ENCODE data around the gene HRC.
A peak's percentile ranks its signal among the peaks of the same experiment; 100 is the strongest.
"Not testable (repeated sequence)": the region's sequence is repeated elsewhere in the genome, so short reads cannot be mapped to it uniquely, and the experiment has no call there.

Gene HRC

GRCh38 chr19:49160450-49161189 is 5.4 kb upstream of the HRC start:
- no peak for DNase-seq (ENCODE audit: low read depth)

DNA sequence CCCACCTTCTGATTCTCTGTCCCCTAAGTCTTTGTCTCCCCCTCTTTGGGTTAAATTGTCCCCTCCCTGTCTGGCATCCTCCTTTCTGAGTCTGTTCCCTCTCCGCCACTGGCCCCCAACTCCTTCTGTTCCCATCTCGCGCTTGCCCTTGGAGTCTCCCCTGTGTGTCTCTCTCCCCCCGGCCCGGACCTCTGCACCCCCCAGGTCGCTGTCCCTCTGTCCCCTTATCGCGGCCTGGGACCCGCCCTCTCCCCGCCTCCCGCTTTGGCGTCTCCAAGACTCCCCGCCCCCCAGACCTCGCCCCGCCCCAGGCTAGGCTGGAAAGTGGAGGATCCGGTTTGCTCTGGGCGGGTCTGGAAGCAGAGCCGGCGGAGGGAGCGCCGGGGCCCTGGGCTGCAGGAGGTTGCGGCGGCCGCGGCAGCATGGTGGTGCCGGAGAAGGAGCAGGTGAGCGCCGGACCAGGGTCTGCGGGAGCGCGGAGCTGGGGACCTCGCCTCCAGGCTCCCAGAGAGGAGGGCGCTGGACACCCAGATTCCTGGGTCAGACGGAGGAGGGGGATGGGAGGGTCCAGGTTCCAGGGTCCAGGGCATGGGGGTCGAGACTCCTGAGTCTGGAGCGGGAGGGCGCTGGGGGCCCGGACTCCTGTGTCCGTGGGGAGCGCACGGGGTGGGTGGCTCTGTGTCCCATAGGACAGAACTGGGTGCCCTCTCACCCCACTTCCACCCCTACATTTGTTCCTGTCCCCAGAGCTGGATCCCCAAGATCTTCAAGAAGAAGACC is 2.4 kb upstream of the HRC start, which contains the start of gene TRPM4:
TSS of gene TRPM4 (plus strand) at position 348 of the 780 bp plus-strand sequence. CDS start at position 423, 75 bp downstream.
- DNase-seq (ENCODE audit: low read depth) = peak; percentile 83

DNA sequence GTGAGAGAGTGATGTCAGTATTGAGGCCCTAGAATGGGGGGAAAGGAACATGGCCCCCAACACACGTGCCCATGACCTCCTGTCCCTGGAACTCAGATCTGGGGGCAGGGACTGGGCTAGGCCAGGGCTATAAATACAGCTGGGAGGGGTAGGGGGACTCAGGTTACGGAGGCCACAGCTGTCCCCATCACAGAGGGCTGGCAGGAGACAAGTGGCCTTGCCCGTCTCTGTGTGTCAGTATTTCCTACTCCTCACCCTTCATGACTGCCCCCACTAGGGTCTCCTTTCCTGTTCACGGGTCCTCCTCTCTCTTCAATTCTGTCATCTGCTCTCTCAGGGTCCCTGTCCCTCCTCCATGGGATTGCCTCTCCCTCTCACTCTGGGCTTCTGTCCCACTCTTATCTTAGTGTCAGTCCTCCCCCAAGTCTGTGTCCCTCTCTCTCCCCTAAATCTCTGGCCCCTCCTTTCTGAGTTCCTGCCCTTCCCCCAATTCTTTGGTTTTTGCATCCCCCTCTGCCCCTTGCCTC is 687 bp upstream of the HRC start:
- no peak for DNase-seq (ENCODE audit: low read depth)

GRCh38 chr19:49154279-49154678 is 917 bp downstream of the HRC start:
- no peak for DNase-seq (ENCODE audit: low read depth)

DNA sequence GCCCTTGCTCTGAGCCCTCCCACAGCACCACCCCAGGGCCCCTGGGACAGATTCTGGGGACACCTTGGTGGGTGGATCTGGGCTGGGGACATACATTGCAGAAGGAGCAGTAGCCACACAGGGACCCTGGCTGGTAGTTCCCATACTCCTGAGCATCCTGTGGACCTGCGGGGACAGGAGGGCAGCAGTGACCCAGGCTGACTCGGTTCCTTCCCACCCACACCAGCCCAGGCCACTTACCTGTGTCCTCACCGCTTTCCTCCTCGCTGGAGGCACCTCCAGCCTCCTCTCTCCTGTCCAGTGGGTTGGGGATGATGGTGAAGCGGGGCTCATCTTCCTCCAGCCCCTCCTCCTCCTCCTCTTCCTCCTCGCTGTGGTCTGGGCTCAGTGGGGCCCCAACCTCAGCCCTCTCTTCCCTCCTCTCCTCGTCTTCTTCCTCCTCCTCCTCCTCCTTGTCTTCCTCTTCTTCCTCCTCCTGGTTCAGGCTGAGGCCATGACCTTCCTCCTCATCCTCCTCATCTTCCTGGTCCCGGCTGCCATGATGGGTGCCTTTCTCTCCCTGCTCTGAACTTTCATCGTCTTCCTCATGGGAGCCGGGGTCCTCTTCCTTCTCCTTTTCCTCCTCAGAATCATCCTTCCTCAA is 1.9 kb downstream of the HRC start:
- DNase-seq (ENCODE audit: low read depth) = no peak

GRCh38 chr19:49152119-49152550 is 3.1 kb downstream of the HRC start:
- no peak for DNase-seq (ENCODE audit: low read depth)

DNA sequence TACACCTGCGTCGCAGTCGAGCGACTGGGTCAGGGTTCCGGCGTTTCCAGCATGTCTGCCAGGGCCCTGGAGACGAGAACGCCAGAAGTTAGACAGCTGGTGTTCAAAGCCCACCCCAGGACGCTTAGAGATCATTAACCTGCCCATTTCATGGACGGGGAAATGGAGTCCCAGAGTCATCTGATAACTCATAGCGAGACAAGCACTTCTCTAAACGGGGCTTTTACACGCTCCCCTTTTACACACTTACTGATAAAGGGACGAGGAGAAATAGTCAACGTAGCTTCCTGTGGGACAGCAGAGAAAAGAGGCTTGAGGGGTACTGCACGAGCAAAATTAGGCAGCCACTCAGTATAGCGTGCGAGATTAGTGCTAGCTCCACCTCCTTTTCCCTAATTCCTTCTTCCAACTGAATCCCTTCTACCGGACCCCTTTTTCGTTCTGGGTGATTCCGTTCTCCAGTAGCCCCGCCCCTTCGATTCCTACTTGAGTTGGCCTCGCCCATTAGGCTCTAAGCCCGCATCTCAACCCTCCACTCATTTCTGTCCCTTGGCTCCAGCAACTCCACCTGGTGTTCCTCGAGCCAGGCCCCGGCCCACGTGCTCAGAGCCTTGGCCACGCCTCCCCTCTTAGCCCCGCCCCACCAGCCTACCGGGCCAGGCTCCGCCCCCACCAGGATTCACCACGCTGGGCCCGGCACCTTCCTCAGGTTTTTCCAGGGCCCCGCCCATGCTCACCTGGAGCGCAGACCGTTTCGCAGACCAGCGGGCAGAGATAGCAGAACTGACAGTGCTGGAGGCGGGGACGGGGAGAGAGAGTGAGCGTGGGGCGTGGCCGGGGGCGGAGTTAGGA is 3.7 kb downstream of the HRC start:
- DNase-seq (ENCODE audit: low read depth) = peak; percentile 33

DNA sequence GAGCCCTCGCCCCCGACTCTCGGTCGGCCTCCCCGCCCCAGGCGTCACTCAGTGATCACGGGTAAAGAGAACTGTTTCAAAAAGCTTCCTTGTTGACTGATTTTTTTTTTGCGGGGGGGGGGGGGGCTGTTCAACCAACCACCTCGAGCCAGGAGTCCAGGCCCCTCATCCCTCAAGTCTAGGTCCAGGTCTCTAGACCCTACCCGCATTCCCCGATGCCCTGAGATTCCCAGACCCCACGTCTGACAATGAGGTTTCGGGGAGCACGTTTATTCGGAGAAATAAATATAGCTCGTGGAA is 4.3 kb downstream of the HRC start:
- DNase-seq (ENCODE audit: low read depth) = no peak

DNA sequence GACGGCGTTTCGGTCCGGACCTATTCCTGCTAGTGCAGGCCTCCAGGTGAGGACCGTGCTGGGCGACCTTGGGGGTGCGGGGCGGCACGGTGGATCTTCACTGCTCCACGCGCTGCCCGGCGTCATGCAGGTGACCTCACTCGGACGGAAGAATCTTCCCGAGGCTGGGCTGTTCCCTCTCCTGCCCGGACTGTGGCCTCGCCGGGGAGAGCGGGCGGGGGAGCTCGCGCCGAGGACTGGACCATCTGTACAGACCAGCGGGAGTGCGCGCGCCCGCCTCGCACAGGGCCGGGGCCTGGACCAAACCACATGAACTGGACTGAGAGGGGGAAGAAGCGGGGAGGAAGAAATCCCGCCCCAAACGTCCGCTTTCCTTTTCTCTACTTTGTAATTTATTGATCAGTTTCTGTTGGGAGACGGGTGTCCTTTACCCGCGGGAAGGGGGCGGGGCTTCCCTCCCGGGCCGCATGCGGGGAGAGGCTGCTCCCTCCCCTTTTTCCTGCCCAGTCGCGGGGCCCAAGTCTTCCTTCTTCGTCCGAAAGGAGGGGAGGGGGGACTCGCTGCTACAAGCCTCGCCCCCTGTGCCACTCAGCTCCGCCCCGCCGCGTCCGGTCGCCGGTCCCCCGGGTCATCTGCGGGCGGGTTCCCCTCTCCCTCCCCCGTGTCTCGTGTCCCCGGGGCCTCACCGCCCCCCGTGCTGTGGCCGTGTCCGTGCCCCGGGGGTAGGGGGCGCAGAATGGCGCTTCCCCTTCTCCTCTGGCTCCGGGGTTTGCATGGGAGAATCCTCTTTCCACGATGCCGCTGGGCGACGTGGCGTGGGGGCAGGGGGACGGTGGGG is 4.9 kb downstream of the HRC start:
- DNase-seq (ENCODE audit: low read depth) = peak; percentile 83

DNA sequence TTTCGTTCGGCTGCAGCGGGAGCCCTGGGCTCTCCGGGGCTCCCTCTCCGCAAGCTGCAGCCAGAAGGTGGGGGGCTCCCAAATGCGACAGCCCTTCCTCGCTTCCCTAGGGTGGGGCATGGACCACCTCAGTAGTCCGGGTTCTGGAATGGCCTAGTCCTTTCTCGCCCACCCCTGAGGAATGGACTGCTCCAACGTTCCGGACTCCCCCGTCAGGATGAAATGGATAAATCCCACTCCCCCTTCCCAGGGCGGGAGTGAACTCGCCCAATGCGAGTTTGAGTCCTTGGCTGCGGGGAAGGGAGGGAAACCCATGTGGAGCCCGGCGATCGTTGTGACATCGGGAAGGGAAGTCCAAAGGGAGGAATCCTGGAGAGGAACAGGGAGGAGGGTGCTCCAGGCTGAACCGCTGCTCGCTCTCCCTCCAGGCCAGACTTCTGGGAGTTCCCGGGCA is 5.5 kb downstream of the HRC start:
- peak; percentile 79 for DNase-seq (ENCODE audit: low read depth)

GRCh38 chr19:49148784-49149651 is 6.2 kb downstream of the HRC start:
- peak; percentile 96 for DNase-seq (ENCODE audit: low read depth)

GRCh38 chr19:49148044-49148682 is 7.0 kb downstream of the HRC start:
- DNase-seq (ENCODE audit: low read depth) = no peak

DNA sequence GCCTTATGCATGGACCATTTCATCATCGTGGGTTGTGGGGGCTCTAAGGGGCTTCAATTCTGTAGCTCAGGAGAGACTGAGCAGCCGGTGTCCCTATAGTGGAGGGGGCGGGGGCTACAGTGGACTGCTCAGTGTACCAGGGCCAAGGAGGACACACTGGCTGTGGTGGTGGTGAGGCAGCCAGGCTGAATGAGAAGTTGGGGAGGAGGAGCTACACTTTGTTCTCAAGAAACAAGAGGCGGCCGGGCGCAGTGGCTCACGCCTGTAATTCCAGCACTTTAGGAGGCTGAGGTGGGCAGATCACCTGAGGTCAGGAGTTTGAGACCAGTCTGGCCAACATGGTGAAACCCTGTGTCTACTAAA is 8.8 kb downstream of the HRC start:
- not testable (repeated sequence) for DNase-seq (ENCODE audit: low read depth)

- peak; percentile 72 for DNase-seq (ENCODE audit: low read depth)
Observed at GRCh38 chr19:49145573-49146407, 9.4 kb downstream of the HRC start.

DNA sequence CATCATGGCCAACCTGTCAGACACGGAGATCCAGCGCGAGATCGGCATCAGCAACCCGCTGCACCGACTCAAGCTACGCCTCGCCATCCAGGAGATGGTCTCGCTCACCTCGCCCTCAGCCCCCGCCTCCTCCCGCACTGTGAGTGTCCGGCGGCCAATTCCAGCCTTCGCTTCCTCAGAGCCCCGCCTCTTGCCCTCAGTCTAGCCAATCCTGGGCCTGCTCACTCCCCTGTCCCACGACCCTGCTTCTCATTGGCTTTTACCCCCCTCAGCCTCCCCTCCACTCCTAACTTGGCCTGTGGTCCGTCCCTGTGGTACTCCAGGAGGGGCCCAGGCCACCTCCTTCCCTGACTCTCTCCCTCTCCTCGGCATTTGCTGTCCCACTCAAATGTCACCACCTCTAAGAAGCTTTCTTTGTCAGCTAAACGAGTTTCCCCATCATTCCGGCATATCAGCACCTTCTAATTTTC is 12.3 kb downstream of the HRC start:
- DNase-seq (ENCODE audit: low read depth) = peak; percentile 95

- no peak for DNase-seq (ENCODE audit: low read depth)
Observed at GRCh38 chr19:49141352-49141751, 13.8 kb downstream of the HRC start.

- no peak for DNase-seq (ENCODE audit: low read depth)
Observed at GRCh38 chr19:49140951-49141350, 14.2 kb downstream of the HRC start.

DNA sequence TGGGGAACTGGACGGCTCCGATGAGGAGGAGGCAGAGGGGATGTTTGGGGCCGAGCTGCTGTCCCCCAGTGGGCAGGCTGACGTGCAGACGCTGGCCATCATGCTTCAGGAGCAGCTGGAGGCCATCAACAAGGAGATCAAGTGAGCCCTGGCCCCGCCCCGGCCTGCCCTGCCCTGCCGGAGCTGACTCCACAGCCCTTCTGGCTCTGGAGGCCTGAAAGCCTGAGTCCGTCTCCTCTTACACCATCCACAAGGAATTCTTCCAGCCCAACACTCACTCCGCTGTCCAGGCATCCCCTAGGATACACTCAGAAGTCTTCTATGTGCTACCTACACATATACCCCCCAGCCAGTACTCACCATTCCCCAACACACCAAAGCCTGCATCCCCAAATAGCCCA is 18.4 kb downstream of the HRC start:
- no peak for DNase-seq (ENCODE audit: low read depth)

Measured in EH (cell line).